SH-SY5Y (cell line): ENCODE data around the gene NFASC.

Source experiments
- GATA2 ChIP-seq: IDR thresholded peaks from 2 replicates; pipeline ENCODE4 v1.6.1; 2011; ENCODE audit warnings: mild to moderate bottlenecking, low read depth, low read length
- GATA3 ChIP-seq: IDR thresholded peaks from 2 replicates; pipeline ENCODE4 v1.6.1; 2011; ENCODE audit warnings: low read depth, mild to moderate bottlenecking, low read length, moderate library complexity

GRCh38 chr1:204932573-204932909, 61.9 kb downstream of the NFASC start:
- no peak for TF ChIP-seq GATA2
- no peak for TF ChIP-seq GATA3
